HEK293 (cell line): ENCODE measurements around the gene SLC35F3.
A peak's percentile ranks its signal among the peaks of the same experiment; 100 is the strongest.

Source experiments
- CTCF ChIA-PET: fragments of 350-600 bp; formaldehyde crosslinking; extraction: SDS; loops from one replicate; lab custom pipeline; 2021; ENCODE audit warnings: antibody characterized with exemption; lab: Yijun Ruan, JAX
- POLR2A ChIA-PET: fragments of 300-600 bp; formaldehyde crosslinking; extraction: SDS; loops from one replicate; lab custom pipeline; 2020; ENCODE audit warnings: antibody characterized with exemption, inconsistent platforms; lab: Yijun Ruan, JAX
- H3K27ac ChIP-seq: fragments of 200-500 bp; sonication (Bioruptor generic); 2 replicates; pipeline ENCODE4 v1.5.1; 2014; ENCODE audit warnings: low read depth, low read length, control low read depth, inconsistent platforms; ENCODE audit errors: extremely low read depth
- H3K36me3 ChIP-seq, 2 experiments: fragments of 200-500 bp in 1 of 2; sonication (Bioruptor generic) in 1 of 2; 1 replicate in 1 of 2; 2 replicates in 1 of 2; pipeline ENCODE4 v1.5.1; 2014 to 2017; ENCODE audit warnings: inconsistent platforms in 2 of 2, low read length in 2 of 2; ENCODE audit not compliant: control insufficient read depth in 2 of 2, insufficient read depth in 1 of 2
- H3K4me1 ChIP-seq: fragments of 200-500 bp; sonication (Bioruptor generic); 2 replicates; pipeline ENCODE4 v1.5.1; 2014; ENCODE audit warnings: mild to moderate bottlenecking, low read length, inconsistent platforms; ENCODE audit not compliant: control insufficient read depth, insufficient read depth
- H3K4me3 ChIP-seq: 2 replicates; pipeline ENCODE4 v1.5.1; 2011; ENCODE audit warnings: low read depth, mild to moderate bottlenecking, control low read depth, low read length, moderate library complexity
- H3K9me3 ChIP-seq: fragments of 200-500 bp; sonication (Bioruptor generic); 2 replicates; pipeline ENCODE4 v1.5.1; 2014; ENCODE audit warnings: low read depth, low read length, inconsistent platforms; ENCODE audit not compliant: control insufficient read depth, insufficient read depth
- KLF7 ChIP-seq: fragments of 450-650 bp; formaldehyde crosslinking; IDR thresholded peaks from 2 replicates; pipeline ENCODE4 v1.5.1; 2016; ENCODE audit warnings: missing biosample characterization, missing genetic modification characterization, borderline replicate concordance
- KLF8 ChIP-seq: fragments of 450-650 bp; formaldehyde crosslinking; IDR thresholded peaks from 2 replicates; pipeline ENCODE4 v1.5.1; 2016; ENCODE audit warnings: missing biosample characterization, missing genetic modification characterization
- REPIN1 ChIP-seq: fragments of 450-650 bp; formaldehyde crosslinking; IDR thresholded peaks from 2 replicates; pipeline ENCODE4 v1.5.1; 2017; ENCODE audit warnings: missing biosample characterization, missing genetic modification characterization, low read depth
- ZBTB10 ChIP-seq: fragments of 450-650 bp; formaldehyde crosslinking; IDR thresholded peaks from 2 replicates; pipeline ENCODE4 v1.5.1; 2016; ENCODE audit warnings: missing biosample characterization, missing genetic modification characterization
- ZNF214 ChIP-seq: fragments of 450-650 bp; formaldehyde crosslinking; IDR thresholded peaks from 2 replicates; pipeline ENCODE4 v1.5.1; 2017; ENCODE audit warnings: missing biosample characterization, mild to moderate bottlenecking, missing genetic modification characterization, borderline replicate concordance
- ZNF350 ChIP-seq: fragments of 450-650 bp; formaldehyde crosslinking; IDR thresholded peaks from 2 replicates; pipeline ENCODE4 v1.5.0; 2017; ENCODE audit warnings: missing biosample characterization, mild to moderate bottlenecking, missing genetic modification characterization
- ZNF426 ChIP-seq: fragments of 450-650 bp; formaldehyde crosslinking; IDR thresholded peaks from 2 replicates; pipeline ENCODE4 v1.5.1; 2017; ENCODE audit warnings: missing biosample characterization, missing genetic modification characterization, mild to moderate bottlenecking, inconsistent platforms, moderate library complexity
- ZNF555 ChIP-seq: fragments of 450-650 bp; formaldehyde crosslinking; conservative IDR thresholded peaks from 2 replicates; pipeline ENCODE4 v1.5.1; 2017; ENCODE audit warnings: missing biosample characterization, mild to moderate bottlenecking, missing genetic modification characterization, inconsistent platforms
- ZNF664 ChIP-seq: fragments of 450-650 bp; formaldehyde crosslinking; IDR thresholded peaks from 2 replicates; pipeline ENCODE4 v1.5.1; 2016; ENCODE audit warnings: missing biosample characterization, missing genetic modification characterization
- ZNF837 ChIP-seq: fragments of 450-650 bp; formaldehyde crosslinking; IDR thresholded peaks from 2 replicates; pipeline ENCODE4 v1.5.1; 2016; ENCODE audit warnings: missing biosample characterization, missing genetic modification characterization
- ZSCAN16 ChIP-seq: fragments of 450-650 bp; formaldehyde crosslinking; IDR thresholded peaks from 2 replicates; pipeline ENCODE4 v1.5.1; 2016; ENCODE audit warnings: missing biosample characterization, missing genetic modification characterization
- TF ChIP-seq, protein P1 (sequence below): fragments of 450-650 bp; formaldehyde crosslinking; IDR thresholded peaks from 2 replicates; pipeline ENCODE4 v1.5.1; 2016; ENCODE audit warnings: missing biosample characterization, missing genetic modification characterization
- TF ChIP-seq, protein P2 (sequence below): fragments of 450-650 bp; formaldehyde crosslinking; IDR thresholded peaks from 2 replicates; pipeline ENCODE4 v1.5.1; 2016; ENCODE audit warnings: missing biosample characterization, missing genetic modification characterization, borderline replicate concordance
- TF ChIP-seq, protein P3 (sequence below): fragments of 450-650 bp; formaldehyde crosslinking; IDR thresholded peaks from 2 replicates; pipeline ENCODE4 v1.5.1; 2016; ENCODE audit warnings: missing biosample characterization, missing genetic modification characterization

SLC35F3 gene

GRCh38 chr1:234309598-234310459 lies 405.4 kb downstream of the SLC35F3 start (continued):
- TF ChIP-seq ZNF350, result peak; percentile 62; the same call in 1 of the 2 replicates
- TF ChIP-seq ZNF214 (tag by site-specific recombination), result no peak
- no peak for TF ChIP-seq ZNF426
- TF ChIP-seq REPIN1 (tag by site-specific recombination), result no peak
- TF ChIP-seq KLF7 (tag by site-specific recombination), result no peak
- no peak for TF ChIP-seq ZNF555 (tag by site-specific recombination)
- TF ChIP-seq ZNF837, result no peak
- TF ChIP-seq ZSCAN16, result no peak
- TF ChIP-seq, protein P1, sequence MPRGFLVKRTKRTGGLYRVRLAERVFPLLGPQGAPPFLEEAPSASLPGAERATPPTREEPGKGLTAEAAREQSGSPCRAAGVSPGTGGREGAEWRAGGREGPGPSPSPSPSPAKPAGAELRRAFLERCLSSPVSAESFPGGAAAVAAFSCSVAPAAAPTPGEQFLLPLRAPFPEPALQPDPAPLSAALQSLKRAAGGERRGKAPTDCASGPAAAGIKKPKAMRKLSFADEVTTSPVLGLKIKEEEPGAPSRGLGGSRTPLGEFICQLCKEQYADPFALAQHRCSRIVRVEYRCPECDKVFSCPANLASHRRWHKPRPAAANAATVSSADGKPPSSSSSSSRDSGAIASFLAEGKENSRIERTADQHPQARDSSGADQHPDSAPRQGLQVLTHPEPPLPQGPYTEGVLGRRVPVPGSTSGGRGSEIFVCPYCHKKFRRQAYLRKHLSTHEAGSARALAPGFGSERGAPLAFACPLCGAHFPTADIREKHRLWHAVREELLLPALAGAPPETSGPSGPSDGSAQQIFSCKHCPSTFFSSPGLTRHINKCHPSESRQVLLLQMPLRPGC (tag by site-specific recombination), result no peak
- TF ChIP-seq, protein P2, sequence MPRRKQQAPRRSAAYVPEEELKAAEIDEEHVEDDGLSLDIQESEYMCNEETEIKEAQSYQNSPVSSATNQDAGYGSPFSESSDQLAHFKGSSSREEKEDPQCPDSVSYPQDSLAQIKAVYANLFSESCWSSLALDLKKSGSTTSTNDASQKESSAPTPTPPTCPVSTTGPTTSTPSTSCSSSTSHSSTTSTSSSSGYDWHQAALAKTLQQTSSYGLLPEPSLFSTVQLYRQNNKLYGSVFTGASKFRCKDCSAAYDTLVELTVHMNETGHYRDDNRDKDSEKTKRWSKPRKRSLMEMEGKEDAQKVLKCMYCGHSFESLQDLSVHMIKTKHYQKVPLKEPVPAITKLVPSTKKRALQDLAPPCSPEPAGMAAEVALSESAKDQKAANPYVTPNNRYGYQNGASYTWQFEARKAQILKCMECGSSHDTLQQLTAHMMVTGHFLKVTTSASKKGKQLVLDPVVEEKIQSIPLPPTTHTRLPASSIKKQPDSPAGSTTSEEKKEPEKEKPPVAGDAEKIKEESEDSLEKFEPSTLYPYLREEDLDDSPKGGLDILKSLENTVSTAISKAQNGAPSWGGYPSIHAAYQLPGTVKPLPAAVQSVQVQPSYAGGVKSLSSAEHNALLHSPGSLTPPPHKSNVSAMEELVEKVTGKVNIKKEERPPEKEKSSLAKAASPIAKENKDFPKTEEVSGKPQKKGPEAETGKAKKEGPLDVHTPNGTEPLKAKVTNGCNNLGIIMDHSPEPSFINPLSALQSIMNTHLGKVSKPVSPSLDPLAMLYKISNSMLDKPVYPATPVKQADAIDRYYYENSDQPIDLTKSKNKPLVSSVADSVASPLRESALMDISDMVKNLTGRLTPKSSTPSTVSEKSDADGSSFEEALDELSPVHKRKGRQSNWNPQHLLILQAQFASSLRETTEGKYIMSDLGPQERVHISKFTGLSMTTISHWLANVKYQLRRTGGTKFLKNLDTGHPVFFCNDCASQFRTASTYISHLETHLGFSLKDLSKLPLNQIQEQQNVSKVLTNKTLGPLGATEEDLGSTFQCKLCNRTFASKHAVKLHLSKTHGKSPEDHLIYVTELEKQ (tag by site-specific recombination), result no peak

- no peak overlapping the region for H3K4me3 ChIP-seq
- H3K4me1 ChIP-seq, result no peaks in the 10 kb centered on the region
- no peaks in the 10 kb centered on the region for H3K36me3 ChIP-seq
- H3K27ac ChIP-seq, result no peak overlapping the region
- no peaks in the 10 kb centered on the region for H3K9me3 ChIP-seq
- TF ChIP-seq ZNF664 (no peak), KLF8 (tag by site-specific recombination) (no peak), ZBTB10 (tag by site-specific recombination) (no peak)
- TF ChIP-seq, protein P3, sequence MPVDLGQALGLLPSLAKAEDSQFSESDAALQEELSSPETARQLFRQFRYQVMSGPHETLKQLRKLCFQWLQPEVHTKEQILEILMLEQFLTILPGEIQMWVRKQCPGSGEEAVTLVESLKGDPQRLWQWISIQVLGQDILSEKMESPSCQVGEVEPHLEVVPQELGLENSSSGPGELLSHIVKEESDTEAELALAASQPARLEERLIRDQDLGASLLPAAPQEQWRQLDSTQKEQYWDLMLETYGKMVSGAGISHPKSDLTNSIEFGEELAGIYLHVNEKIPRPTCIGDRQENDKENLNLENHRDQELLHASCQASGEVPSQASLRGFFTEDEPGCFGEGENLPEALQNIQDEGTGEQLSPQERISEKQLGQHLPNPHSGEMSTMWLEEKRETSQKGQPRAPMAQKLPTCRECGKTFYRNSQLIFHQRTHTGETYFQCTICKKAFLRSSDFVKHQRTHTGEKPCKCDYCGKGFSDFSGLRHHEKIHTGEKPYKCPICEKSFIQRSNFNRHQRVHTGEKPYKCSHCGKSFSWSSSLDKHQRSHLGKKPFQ (tag by site-specific recombination), result no peak
- ChIA-PET POLR2A (interaction anchor here (1.2 kb wide), 1 partner anchor 167 kb away, joined by 3 read pairs; no protein-coding TSS in a partner anchor), CTCF (interaction anchor here (0.5 to 8.2 kb wide), 92 partner anchors 10 to 1124 kb away, joined by 3 to 199 read pairs (median 6); partner anchors contain the start of gene COA6)
Observed at GRCh38 chr1:234310460-234310817, 406.0 kb downstream of the SLC35F3 start.
